ENCODE results near the gene IGFL1.
A peak's percentile ranks its signal among the peaks of the same experiment; 100 is the strongest.
"Not testable (repeated sequence)": the region's sequence is repeated elsewhere in the genome, so short reads cannot be mapped to it uniquely, and the experiment has no call there.

Gene IGFL1

DNA sequence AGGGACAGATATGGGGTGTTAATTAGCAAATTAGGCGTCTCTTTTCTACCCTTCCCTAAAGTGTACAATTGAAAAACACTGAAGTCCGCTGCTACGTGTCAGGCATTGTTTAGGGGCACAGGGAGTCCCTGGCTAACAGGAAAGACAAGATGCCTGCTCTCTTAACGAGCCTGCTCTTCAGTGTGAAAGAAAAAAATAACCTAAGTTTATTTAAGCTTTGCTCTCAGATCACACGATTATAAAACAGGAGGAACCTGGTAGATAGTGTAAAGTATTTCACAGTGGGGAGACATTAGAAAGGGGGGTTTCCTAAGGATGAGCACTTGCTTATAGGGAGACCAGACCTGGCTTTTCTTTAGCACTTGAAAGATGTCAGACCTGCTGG is 42.8 kb upstream of the IGFL1 start:
- H3K4me1 ChIP-seq = no peaks in the 10 kb centered on the region
- H3K27me3 ChIP-seq = peaks cover 31% of the 10 kb centered on the region
- H3K4me3 ChIP-seq (ENCODE audit: low read depth, low read length) = no peak overlapping the region
- DNase-seq = no peak
- TF ChIP-seq, protein P1, sequence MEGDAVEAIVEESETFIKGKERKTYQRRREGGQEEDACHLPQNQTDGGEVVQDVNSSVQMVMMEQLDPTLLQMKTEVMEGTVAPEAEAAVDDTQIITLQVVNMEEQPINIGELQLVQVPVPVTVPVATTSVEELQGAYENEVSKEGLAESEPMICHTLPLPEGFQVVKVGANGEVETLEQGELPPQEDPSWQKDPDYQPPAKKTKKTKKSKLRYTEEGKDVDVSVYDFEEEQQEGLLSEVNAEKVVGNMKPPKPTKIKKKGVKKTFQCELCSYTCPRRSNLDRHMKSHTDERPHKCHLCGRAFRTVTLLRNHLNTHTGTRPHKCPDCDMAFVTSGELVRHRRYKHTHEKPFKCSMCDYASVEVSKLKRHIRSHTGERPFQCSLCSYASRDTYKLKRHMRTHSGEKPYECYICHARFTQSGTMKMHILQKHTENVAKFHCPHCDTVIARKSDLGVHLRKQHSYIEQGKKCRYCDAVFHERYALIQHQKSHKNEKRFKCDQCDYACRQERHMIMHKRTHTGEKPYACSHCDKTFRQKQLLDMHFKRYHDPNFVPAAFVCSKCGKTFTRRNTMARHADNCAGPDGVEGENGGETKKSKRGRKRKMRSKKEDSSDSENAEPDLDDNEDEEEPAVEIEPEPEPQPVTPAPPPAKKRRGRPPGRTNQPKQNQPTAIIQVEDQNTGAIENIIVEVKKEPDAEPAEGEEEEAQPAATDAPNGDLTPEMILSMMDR (IDR thresholded peaks at IDR 0.05; ENCODE audit: low read depth, low read length) = no peak
- no peaks in the 10 kb centered on the region for H3K9me3 ChIP-seq
- H3K36me3 ChIP-seq = no peaks in the 10 kb centered on the region

DNA sequence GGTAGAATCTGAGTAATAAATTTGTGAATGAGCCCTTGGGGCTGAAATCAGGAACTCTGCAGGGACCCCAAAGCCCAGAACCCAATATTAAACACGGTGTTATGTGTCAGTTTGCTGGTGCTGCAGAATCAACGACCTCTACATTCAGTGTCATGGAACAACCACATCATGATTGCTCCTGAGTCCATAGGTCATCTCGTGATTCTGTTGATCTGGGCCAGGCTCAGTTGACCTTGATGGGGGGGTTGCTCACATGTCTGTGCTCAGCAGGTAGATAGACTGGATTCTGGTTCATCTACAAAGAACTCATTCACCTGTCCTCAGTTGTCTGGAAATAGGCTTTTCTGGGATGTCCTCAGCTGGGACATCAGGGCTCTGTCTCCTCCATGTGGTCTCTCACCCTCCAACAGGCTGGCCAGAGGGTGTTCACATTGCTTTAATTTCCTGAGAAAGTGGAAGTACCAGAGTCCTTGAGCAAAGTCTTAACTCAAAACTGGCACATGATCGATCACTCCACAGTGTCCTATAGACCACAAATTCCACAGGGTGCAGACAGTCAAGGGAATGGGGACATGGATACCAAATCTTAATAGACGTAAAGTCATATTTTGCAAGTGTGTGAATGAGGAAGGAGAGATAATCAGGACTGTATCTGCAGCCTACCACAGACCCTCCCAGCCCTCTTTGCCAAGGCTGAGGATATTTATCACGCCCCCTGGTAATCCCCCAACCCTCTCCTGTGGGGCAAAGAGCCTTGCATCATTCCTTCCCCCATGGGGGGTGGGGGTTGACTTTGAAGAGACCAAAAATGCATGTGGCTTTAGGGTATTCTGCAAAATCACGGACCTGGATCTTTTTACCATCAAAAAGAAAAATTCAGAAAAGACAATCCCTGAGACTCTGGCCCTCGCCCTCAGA is 39.3 kb upstream of the IGFL1 start:
- DNase-seq = no peak
- no peak overlapping the region for H3K4me3 ChIP-seq (ENCODE audit: low read depth, low read length)
- H3K36me3 ChIP-seq = no peaks in the 10 kb centered on the region
- H3K4me1 ChIP-seq = peaks cover 7% of the 10 kb centered on the region
- no peaks in the 10 kb centered on the region for H3K9me3 ChIP-seq
- TF ChIP-seq, protein P1 (IDR thresholded peaks at IDR 0.05; ENCODE audit: low read depth, low read length) = no peak
- H3K27me3 ChIP-seq = peaks cover 25% of the 10 kb centered on the region

DNA sequence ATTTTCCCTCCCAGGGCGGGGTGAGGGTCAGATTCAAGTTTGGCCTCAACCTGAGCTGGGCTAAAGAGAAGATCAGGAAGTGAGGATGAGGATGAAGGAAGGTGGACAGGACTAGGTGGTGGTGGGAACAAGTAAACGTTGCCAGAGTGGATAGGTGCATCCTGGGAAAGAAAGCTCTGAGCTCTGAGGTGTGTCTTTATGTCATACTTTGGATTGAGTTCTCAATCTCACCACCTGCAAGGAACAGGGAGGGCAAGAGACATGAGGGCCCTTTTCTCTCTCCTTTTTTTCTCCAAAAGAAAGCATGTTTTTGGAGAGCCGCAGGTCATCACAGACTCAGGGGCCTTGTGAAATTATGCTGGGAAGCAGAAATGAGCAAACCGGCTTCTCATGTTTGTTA is 38.2 kb upstream of the IGFL1 start:
- Histone ChIP-seq H3K27me3 (peaks cover 14% of the 10 kb centered on the region), H3K36me3 (no peaks in the 10 kb centered on the region), H3K9me3 (no peaks in the 10 kb centered on the region), H3K4me1 (peaks cover 7% of the 10 kb centered on the region), H3K4me3 (ENCODE audit: low read depth, low read length) (no peak overlapping the region)
- TF ChIP-seq, protein P1 (IDR thresholded peaks at IDR 0.05; ENCODE audit: low read depth, low read length) = no peak
- DNase-seq = no peak

DNA sequence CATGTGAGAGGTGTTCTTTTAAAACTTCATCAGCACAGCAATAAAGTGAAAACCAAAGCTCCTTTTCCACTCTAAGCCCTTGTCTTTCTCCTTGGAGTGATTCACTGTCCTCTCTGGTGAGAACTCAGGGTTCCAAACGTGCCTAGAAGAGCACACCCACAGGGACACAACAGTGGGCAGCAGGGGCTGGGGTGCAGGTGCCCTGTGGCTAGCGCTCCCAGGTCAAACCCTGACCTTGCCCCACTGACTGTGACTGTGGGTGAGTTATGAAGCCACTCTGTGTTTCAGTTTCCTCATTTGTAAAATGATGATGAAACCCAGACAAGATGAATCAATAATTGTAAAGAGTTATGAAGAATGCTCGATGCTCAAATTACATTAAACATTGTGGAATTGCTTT is 37.6 kb upstream of the IGFL1 start:
- DNase-seq = no peak
- Histone ChIP-seq H3K4me1 (peaks cover 7% of the 10 kb centered on the region), H3K36me3 (no peaks in the 10 kb centered on the region), H3K9me3 (no peaks in the 10 kb centered on the region), H3K4me3 (ENCODE audit: low read depth, low read length) (no peak overlapping the region), H3K27me3 (peaks cover 9% of the 10 kb centered on the region)
- TF ChIP-seq, protein P1 (IDR thresholded peaks at IDR 0.05; ENCODE audit: low read depth, low read length) = no peak

DNA sequence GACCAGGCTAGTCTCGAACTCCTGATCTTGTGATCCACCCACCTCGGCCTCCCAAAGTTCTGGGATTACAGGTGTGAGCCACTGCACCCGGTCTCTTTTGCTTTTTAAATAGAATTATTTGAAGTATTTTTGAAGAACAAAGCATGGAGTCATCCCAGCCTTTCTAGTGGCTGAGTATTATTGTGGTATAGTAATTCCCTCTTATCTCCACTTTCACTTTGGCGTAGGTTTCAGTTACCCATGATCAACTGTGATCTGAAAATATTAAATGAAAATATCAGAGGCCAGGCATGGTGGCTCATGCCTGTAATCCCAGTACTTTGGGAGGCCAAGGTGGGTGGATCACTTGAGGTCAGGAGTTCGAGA is 36.9 kb upstream of the IGFL1 start:
- H3K27me3 ChIP-seq; H3K4me1 ChIP-seq; DNase-seq; H3K36me3 ChIP-seq; H3K9me3 ChIP-seq; H3K4me3 ChIP-seq (ENCODE audit: low read depth, low read length): not testable (repeated sequence)

DNA sequence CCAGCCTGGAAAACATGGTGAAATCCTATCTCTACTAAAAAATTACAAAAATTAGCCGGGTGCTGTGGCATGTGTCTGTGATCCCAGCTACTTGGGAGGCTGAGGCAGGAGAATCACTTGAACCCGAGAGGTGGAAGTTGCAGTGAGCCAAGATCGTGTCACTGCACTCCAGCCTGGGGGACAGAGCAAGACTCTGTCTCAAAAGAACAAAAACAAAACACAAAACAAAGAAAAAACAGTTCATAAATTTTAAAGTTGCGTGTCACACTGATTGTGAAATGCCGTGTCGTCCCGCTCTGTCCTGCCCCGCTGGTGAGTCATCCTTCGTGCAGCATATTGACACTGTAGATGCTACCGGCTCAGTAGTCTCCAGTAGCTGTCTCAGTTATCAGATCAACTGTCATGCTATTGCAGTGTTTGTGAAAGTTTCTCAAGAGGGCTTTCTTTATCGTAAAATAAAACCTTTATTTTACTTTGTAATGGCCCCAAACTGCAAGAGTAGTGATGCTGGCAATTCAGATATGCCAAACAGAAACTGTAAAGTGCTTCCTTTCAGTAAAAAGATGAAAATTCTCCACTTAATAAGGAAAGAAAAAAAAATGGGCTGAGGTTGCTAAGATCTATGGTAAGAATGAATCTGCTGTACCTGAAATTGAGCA is 36.4 kb upstream of the IGFL1 start:
- Histone ChIP-seq H3K9me3 (no peaks in the 10 kb centered on the region), H3K4me3 (ENCODE audit: low read depth, low read length) (peak overlapping the region; percentile 19; the same call in 1 of the 2 replicates), H3K4me1 (peaks cover 7% of the 10 kb centered on the region), H3K27me3 (peaks cover 7% of the 10 kb centered on the region), H3K36me3 (no peaks in the 10 kb centered on the region)
- peak; percentile 62 for DNase-seq
- TF ChIP-seq, protein P1 (IDR thresholded peaks at IDR 0.05; ENCODE audit: low read depth, low read length) = no peak
